Right kidney (tissue), 1 donor: ENCODE measurements around the gene SHOC2.

Source experiments
- DNase-seq: peaks from one replicate; pipeline ENCODE4 v3.0.0-alpha.2; 2016

SHOC2 gene

GRCh38 chr10:110946496-110946895 lies 27.1 kb downstream of the SHOC2 start:
- DNase-seq: no peak

GRCh38 chr10:110947061-110947595 lies 27.7 kb downstream of the SHOC2 start:
- DNase-seq: no peak

GRCh38 chr10:110951381-110951780 lies 32.0 kb downstream of the SHOC2 start:
- DNase-seq: no peak

GRCh38 chr10:110957606-110958005 lies 38.2 kb downstream of the SHOC2 start:
- DNase-seq: no peak

GRCh38 chr10:110959379-110960332 lies 40.3 kb downstream of the SHOC2 start:
- no peak for DNase-seq

- DNase-seq: no peak
These were observed 40.9 kb downstream of the SHOC2 start for GRCh38 chr10:110960333-110960712.

- DNase-seq: no peak
These were observed 43.0 kb downstream of the SHOC2 start for GRCh38 chr10:110962443-110962842.

- no peak for DNase-seq
These were observed 43.8 kb downstream of the SHOC2 start for GRCh38 chr10:110963162-110963561.

- no peak for DNase-seq
These were observed 45.3 kb downstream of the SHOC2 start for GRCh38 chr10:110964681-110965080.

GRCh38 chr10:110965216-110965615 lies 45.8 kb downstream of the SHOC2 start:
- DNase-seq: no peak

- no peak for DNase-seq
These were observed 46.7 kb downstream of the SHOC2 start for GRCh38 chr10:110966146-110966545.

- DNase-seq: no peak
These were observed 47.7 kb downstream of the SHOC2 start for GRCh38 chr10:110967009-110967630.

GRCh38 chr10:110967645-110968044 lies 48.2 kb downstream of the SHOC2 start:
- DNase-seq: no peak

GRCh38 chr10:110969183-110969582 lies 49.8 kb downstream of the SHOC2 start:
- no peak for DNase-seq

GRCh38 chr10:110971638-110972037 lies 52.2 kb downstream of the SHOC2 start:
- DNase-seq: no peak

GRCh38 chr10:110972231-110973134 lies 53.1 kb downstream of the SHOC2 start:
- no peak for DNase-seq

- no peak for DNase-seq
These were observed 54.0 kb downstream of the SHOC2 start for GRCh38 chr10:110973400-110973799.

GRCh38 chr10:110976577-110976976 lies 57.2 kb downstream of the SHOC2 start:
- no peak for DNase-seq

GRCh38 chr10:110977662-110978061 lies 58.3 kb downstream of the SHOC2 start:
- DNase-seq: no peak

- DNase-seq: no peak
These were observed 58.8 kb downstream of the SHOC2 start for GRCh38 chr10:110978204-110978603.

- DNase-seq: no peak
These were observed 60.2 kb downstream of the SHOC2 start for GRCh38 chr10:110979611-110980010.

GRCh38 chr10:110980807-110981206 lies 61.4 kb downstream of the SHOC2 start:
- no peak for DNase-seq
